Progenitor cell of endocrine pancreas (in vitro differentiated cells): ENCODE results near the gene NUTM2F. TPM values are rescaled to one million over a fixed set of nuclear protein-coding genes. Genes with fewer than 3 reads are reported as not detected.

Experiments
- DNase-seq: peaks from one replicate; pipeline ENCODE4 v3.0.0; 2021; ENCODE audit warnings: low spot score; ENCODE audit not compliant: unreplicated experiment
- H3K27ac Mint-ChIP-seq: 2 replicates; pipeline ENCODE4 v1.8.0; 2021; ENCODE audit warnings: mild to moderate bottlenecking, moderate library complexity, mixed read lengths
- H3K27me3 Mint-ChIP-seq: 2 replicates; pipeline ENCODE4 v1.8.0; 2021; ENCODE audit warnings: mixed read lengths
- H3K36me3 Mint-ChIP-seq: 2 replicates; pipeline ENCODE4 v1.8.0; 2022; ENCODE audit warnings: mixed read lengths; ENCODE audit not compliant: insufficient read depth
- H3K4me1 Mint-ChIP-seq: 2 replicates; pipeline ENCODE4 v1.8.0; 2021; ENCODE audit warnings: low read depth, mixed read lengths
- H3K4me3 Mint-ChIP-seq: 2 replicates; pipeline ENCODE4 v1.8.0; 2021; ENCODE audit warnings: low read depth, mild to moderate bottlenecking, moderate library complexity, mixed read lengths
- H3K9me3 Mint-ChIP-seq: 2 replicates; pipeline ENCODE4 v1.8.0; 2021; ENCODE audit warnings: low read depth, mixed read lengths
- total RNA-seq: library from RNA; stranded (reverse); gene quantifications from 2 replicates; pipeline ENCODE4 v1.2.1, GENCODE V29; 2021
- TF ChIP-seq, protein P1 (sequence below): fragments of 200-600 bp; sonication (generic); IDR thresholded peaks from one replicate; pipeline ENCODE4 v1.5.0; 2021; ENCODE audit warnings: antibody characterized with exemption, mild to moderate bottlenecking; ENCODE audit not compliant: unreplicated experiment

Gene NUTM2F
- total RNA-seq, 1 donor from 2014 or later = not detected

GRCh38 chr9:94303321-94303720, 25.1 kb downstream of the NUTM2F start:
- H3K27me3 Mint-ChIP-seq = no peaks in the 10 kb centered on the region
- H3K27ac Mint-ChIP-seq = no peak overlapping the region
- peaks cover 3% of the 10 kb centered on the region for H3K36me3 Mint-ChIP-seq
- TF ChIP-seq, protein P1, sequence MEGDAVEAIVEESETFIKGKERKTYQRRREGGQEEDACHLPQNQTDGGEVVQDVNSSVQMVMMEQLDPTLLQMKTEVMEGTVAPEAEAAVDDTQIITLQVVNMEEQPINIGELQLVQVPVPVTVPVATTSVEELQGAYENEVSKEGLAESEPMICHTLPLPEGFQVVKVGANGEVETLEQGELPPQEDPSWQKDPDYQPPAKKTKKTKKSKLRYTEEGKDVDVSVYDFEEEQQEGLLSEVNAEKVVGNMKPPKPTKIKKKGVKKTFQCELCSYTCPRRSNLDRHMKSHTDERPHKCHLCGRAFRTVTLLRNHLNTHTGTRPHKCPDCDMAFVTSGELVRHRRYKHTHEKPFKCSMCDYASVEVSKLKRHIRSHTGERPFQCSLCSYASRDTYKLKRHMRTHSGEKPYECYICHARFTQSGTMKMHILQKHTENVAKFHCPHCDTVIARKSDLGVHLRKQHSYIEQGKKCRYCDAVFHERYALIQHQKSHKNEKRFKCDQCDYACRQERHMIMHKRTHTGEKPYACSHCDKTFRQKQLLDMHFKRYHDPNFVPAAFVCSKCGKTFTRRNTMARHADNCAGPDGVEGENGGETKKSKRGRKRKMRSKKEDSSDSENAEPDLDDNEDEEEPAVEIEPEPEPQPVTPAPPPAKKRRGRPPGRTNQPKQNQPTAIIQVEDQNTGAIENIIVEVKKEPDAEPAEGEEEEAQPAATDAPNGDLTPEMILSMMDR = no peak
- no peaks in the 10 kb centered on the region for H3K9me3 Mint-ChIP-seq
- no peaks in the 10 kb centered on the region for H3K4me1 Mint-ChIP-seq
- DNase-seq = no peak
- H3K4me3 Mint-ChIP-seq = no peak overlapping the region

- H3K27me3 Mint-ChIP-seq = no peaks in the 10 kb centered on the region
- no peak for DNase-seq
- no peaks in the 10 kb centered on the region for H3K9me3 Mint-ChIP-seq
- TF ChIP-seq, protein P1 = no peak
- no peaks in the 10 kb centered on the region for H3K4me1 Mint-ChIP-seq
- H3K4me3 Mint-ChIP-seq = no peak overlapping the region
- H3K27ac Mint-ChIP-seq = no peak overlapping the region
- H3K36me3 Mint-ChIP-seq = peaks cover 3% of the 10 kb centered on the region
Observed at GRCh38 chr9:94302426-94302825, 26.0 kb downstream of the NUTM2F start.

- Mint-ChIP-seq H3K4me3 (no peak overlapping the region), H3K27me3 (no peaks in the 10 kb centered on the region), H3K27ac (no peak overlapping the region), H3K4me1 (no peaks in the 10 kb centered on the region), H3K9me3 (no peaks in the 10 kb centered on the region), H3K36me3 (peaks cover 7% of the 10 kb centered on the region)
- TF ChIP-seq, protein P1 = no peak
- no peak for DNase-seq
Observed at GRCh38 chr9:94301583-94301982, 26.9 kb downstream of the NUTM2F start.

DNA sequence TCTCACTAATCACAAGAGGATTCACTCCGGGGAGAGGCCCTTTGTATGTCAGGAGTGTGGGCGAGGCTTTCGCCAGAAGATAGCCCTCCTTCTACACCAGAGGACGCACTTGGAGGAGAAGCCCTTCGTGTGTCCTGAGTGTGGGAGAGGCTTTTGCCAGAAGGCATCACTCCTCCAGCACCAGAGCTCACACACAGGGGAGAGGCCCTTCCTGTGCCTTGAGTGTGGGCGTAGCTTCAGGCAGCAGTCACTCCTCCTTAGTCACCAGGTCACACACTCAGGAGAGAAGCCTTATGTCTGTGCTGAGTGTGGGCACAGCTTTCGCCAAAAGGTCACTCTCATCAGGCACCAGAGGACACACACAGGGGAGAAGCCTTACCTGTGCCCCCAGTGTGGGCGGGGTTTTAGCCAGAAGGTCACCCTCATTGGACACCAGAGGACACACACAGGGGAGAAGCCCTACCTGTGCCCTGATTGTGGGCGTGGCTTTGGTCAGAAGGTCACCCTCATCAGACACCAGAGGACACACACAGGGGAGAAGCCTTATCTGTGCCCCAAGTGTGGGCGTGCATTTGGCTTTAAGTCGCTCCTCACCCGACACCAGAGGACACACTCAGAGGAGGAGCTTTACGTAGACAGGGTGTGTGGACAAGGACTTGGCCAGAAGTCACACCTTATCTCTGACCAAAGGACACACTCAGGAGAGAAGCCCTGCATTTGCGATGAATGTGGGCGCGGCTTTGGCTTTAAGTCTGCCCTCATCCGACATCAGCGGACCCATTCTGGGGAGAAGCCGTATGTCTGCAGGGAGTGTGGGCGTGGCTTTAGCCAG, 27.8 kb downstream of the NUTM2F start:
- Mint-ChIP-seq H3K36me3 (peaks cover 7% of the 10 kb centered on the region), H3K27ac (no peak overlapping the region), H3K9me3 (no peaks in the 10 kb centered on the region), H3K27me3 (no peaks in the 10 kb centered on the region), H3K4me1 (no peaks in the 10 kb centered on the region), H3K4me3 (no peak overlapping the region)
- TF ChIP-seq, protein P1 = no peak
- no peak for DNase-seq

GRCh38 chr9:94298949-94299599, 29.4 kb downstream of the NUTM2F start:
- Mint-ChIP-seq H3K4me1 (no peaks in the 10 kb centered on the region), H3K27ac (no peak overlapping the region), H3K9me3 (no peaks in the 10 kb centered on the region), H3K36me3 (peaks cover 7% of the 10 kb centered on the region), H3K27me3 (no peaks in the 10 kb centered on the region), H3K4me3 (no peak overlapping the region)
- TF ChIP-seq, protein P1 = no peak
- no peak for DNase-seq
